Activated CD8-positive, alpha-beta memory T cell treated with anti-CD3 and anti-CD28 coated beads, Interleukin-2, amount 10 ng/mL, durations not matched to agents 7 days and 5 days (primary cell): Measurements from ENCODE around the gene MPV17L2. TPM values are rescaled to one million over a fixed set of nuclear protein-coding genes. Genes with fewer than 3 reads are reported as not detected.
"Not testable (repeated sequence)": the region's sequence is repeated elsewhere in the genome, so short reads cannot be mapped to it uniquely, and the experiment has no call there.

Experiments used
- ATAC-seq: fragments of 150-1000 bp; cut with Tn5 transposase; one replicate; pipeline ENCODE4 v1.10.0; 2021; ENCODE audit warnings: moderate library complexity
- CTCF ChIA-PET: fragments of 350-600 bp; sonication (Branson Sonifier 250); formaldehyde crosslinking; loops from one replicate; lab custom pipeline; 2021; ENCODE audit warnings: antibody characterized with exemption; lab: Charles Lee
- DNase-seq: peaks from one replicate; pipeline ENCODE4 v3.0.0-alpha.2; 2020
- H3K27ac Mint-ChIP-seq: one replicate; pipeline ENCODE4 v1.8.0; 2021; ENCODE audit warnings: mild to moderate bottlenecking, mixed read lengths
- H3K27me3 Mint-ChIP-seq: one replicate; pipeline ENCODE4 v1.8.0; 2021; ENCODE audit warnings: mixed read lengths
- H3K36me3 Mint-ChIP-seq: one replicate; pipeline ENCODE4 v1.8.0; 2021; ENCODE audit warnings: mild to moderate bottlenecking, mixed read lengths
- H3K4me1 Mint-ChIP-seq: one replicate; pipeline ENCODE4 v1.8.0; 2021; ENCODE audit warnings: mixed read lengths
- H3K4me3 Mint-ChIP-seq: one replicate; pipeline ENCODE4 v1.8.0; 2021; ENCODE audit warnings: mild to moderate bottlenecking, moderate library complexity, mixed read lengths
- H3K9me3 Mint-ChIP-seq: one replicate; pipeline ENCODE4 v1.8.0; 2022; ENCODE audit warnings: low read depth, mixed read lengths
- total RNA-seq, 2 experiments: library from RNA; stranded (reverse); gene quantifications; one replicate each; pipeline ENCODE4 v1.2.3, GENCODE V29; 2021

The MPV17L2 gene
- total RNA-seq, 2 experiments from 2014 or later, result 8.2 to 12.9 TPM

- Mint-ChIP-seq H3K9me3 (no peaks in the 10 kb centered on the region), H3K36me3 (peaks cover 7% of the 10 kb centered on the region), H3K27me3 (no peaks in the 10 kb centered on the region), H3K4me3 (no peak overlapping the region), H3K4me1 (peaks cover 25% of the 10 kb centered on the region), H3K27ac (no peak overlapping the region)
- ATAC-seq, result no peak
- CTCF ChIA-PET, result interaction anchor here (1.1 to 1.7 kb wide), 3 partner anchors 53 to 81 kb away, joined by 4 to 7 read pairs (median 4); no protein-coding TSS in a partner anchor
- no peak for DNase-seq
Observed at GRCh38 chr19:18198374-18198773, 5.4 kb downstream of the MPV17L2 start.

- peak overlapping the region; percentile 7 for H3K4me3 Mint-ChIP-seq
Observed at GRCh38 chr19:18202397-18202777, 9.4 kb downstream of the MPV17L2 start.

GRCh38 chr19:18202778-18203407, 9.9 kb downstream of the MPV17L2 start:
- H3K27me3 Mint-ChIP-seq, result no peaks in the 10 kb centered on the region
- H3K4me3 Mint-ChIP-seq, result peak overlapping the region; percentile 80
- CTCF ChIA-PET, result interaction anchor here (1.2 to 9.9 kb wide), 11 partner anchors 10 to 126 kb away, joined by 3 to 166 read pairs (median 4); partner anchors contain the start of gene MPV17L2
- no peak for ATAC-seq
- H3K27ac Mint-ChIP-seq, result peak overlapping the region; percentile 84
- no peaks in the 10 kb centered on the region for H3K9me3 Mint-ChIP-seq
- H3K36me3 Mint-ChIP-seq, result peaks cover 5% of the 10 kb centered on the region
- peaks cover 17% of the 10 kb centered on the region for H3K4me1 Mint-ChIP-seq
- peak; percentile 58 for DNase-seq

More at GRCh38 chr19:18202397-18202777, 9.4 kb downstream of the MPV17L2 start:
- Mint-ChIP-seq H3K4me1 (peaks cover 17% of the 10 kb centered on the region), H3K9me3 (no peaks in the 10 kb centered on the region), H3K27me3 (no peaks in the 10 kb centered on the region), H3K27ac (no peak overlapping the region), H3K36me3 (peaks cover 6% of the 10 kb centered on the region)
- CTCF ChIA-PET, result interaction anchor here (1.2 to 9.9 kb wide), 4 partner anchors 10 to 55 kb away, joined by 3 to 166 read pairs (median 27); partner anchors contain the start of gene MPV17L2
- no peak for DNase-seq
- ATAC-seq, result no peak

GRCh38 chr19:18203408-18203862, 10.4 kb downstream of the MPV17L2 start:
- H3K9me3 Mint-ChIP-seq, result no peaks in the 10 kb centered on the region
- peak overlapping the region; percentile 84 for H3K27ac Mint-ChIP-seq
- peaks cover 1% of the 10 kb centered on the region for H3K27me3 Mint-ChIP-seq
- ATAC-seq, result peak; percentile 0
- peak overlapping the region; percentile 80 for H3K4me3 Mint-ChIP-seq
- CTCF ChIA-PET, result interaction anchor here (0.9 to 9.9 kb wide), 15 partner anchors 11 to 226 kb away, joined by 3 to 166 read pairs (median 5); partner anchors contain the start of gene MPV17L2
- DNase-seq, result no peak
- peaks cover 17% of the 10 kb centered on the region for H3K4me1 Mint-ChIP-seq
- peaks cover 1% of the 10 kb centered on the region for H3K36me3 Mint-ChIP-seq

- Mint-ChIP-seq H3K27ac (peak within 1 kb of the TSS; percentile 91), H3K9me3 (no peaks in the 10 kb centered on the region), H3K36me3 (no peaks in the 10 kb centered on the region), H3K27me3 (peaks cover 5% of the 10 kb centered on the region), H3K4me3 (peak within 1 kb of the TSS; percentile 83), H3K4me1 (peaks cover 17% of the 10 kb centered on the region)
- DNase-seq (peak; percentile 100), ATAC-seq (peak; percentile 93)
- CTCF ChIA-PET, result interaction anchor here (0.8 to 9.9 kb wide), 19 partner anchors 11 to 716 kb away, joined by 3 to 166 read pairs (median 5); partner anchors contain the start of genes COPE, DDX49, MPV17L2 and SSBP4
Observed at GRCh38 chr19:18203863-18204393, 10.9 kb downstream of the MPV17L2 start, which contains the start of gene RAB3A. TSS of gene RAB3A (minus strand) at chr19:18204042. CDS start at chr19:18202740, 1,302 bp downstream.

- DNase-seq (no peak), ATAC-seq (peak; percentile 1)
- H3K9me3 Mint-ChIP-seq, result no peaks in the 10 kb centered on the region
- peaks cover 17% of the 10 kb centered on the region for H3K4me1 Mint-ChIP-seq
- no peaks in the 10 kb centered on the region for H3K36me3 Mint-ChIP-seq
- CTCF ChIA-PET, result interaction anchor here (0.8 to 9.9 kb wide), 18 partner anchors 10 to 715 kb away, joined by 3 to 166 read pairs (median 5); partner anchors contain the start of genes COPE, DDX49, MPV17L2 and SSBP4
- H3K27ac Mint-ChIP-seq, result peak overlapping the region; percentile 91
- H3K4me3 Mint-ChIP-seq, result peak overlapping the region; percentile 83
- peaks cover 5% of the 10 kb centered on the region for H3K27me3 Mint-ChIP-seq
Observed at GRCh38 chr19:18204394-18205199, 11.6 kb downstream of the MPV17L2 start.

- CTCF ChIA-PET, result interaction anchor here (0.9 to 9.9 kb wide), 16 partner anchors 9 to 714 kb away, joined by 3 to 166 read pairs (median 5); partner anchors contain the start of genes COPE, DDX49, MPV17L2 and SSBP4
- peak; percentile 74 for DNase-seq
- no peaks in the 10 kb centered on the region for H3K36me3 Mint-ChIP-seq
Observed at GRCh38 chr19:18205200-18205892, 12.3 kb downstream of the MPV17L2 start.

GRCh38 chr19:18206018-18206417, 13.0 kb downstream of the MPV17L2 start:
- H3K27me3 Mint-ChIP-seq, result peaks cover 7% of the 10 kb centered on the region
- ATAC-seq, result no peak
- CTCF ChIA-PET, result interaction anchor here (0.5 to 9.9 kb wide), 10 partner anchors 9 to 212 kb away, joined by 3 to 166 read pairs (median 12); partner anchors contain the start of genes MPV17L2 and SSBP4
- H3K36me3 Mint-ChIP-seq, result no peaks in the 10 kb centered on the region
- H3K27ac Mint-ChIP-seq, result no peak overlapping the region
- DNase-seq, result no peak
- H3K9me3 Mint-ChIP-seq, result no peaks in the 10 kb centered on the region
- H3K4me1 Mint-ChIP-seq, result peaks cover 17% of the 10 kb centered on the region
- H3K4me3 Mint-ChIP-seq, result no peak overlapping the region

More at GRCh38 chr19:18205200-18205892, 12.3 kb downstream of the MPV17L2 start:
- Mint-ChIP-seq H3K9me3 (no peaks in the 10 kb centered on the region), H3K4me3 (peak overlapping the region; percentile 83), H3K27me3 (peaks cover 7% of the 10 kb centered on the region), H3K4me1 (peaks cover 17% of the 10 kb centered on the region), H3K27ac (peak overlapping the region; percentile 91)
- ATAC-seq, result no peak

GRCh38 chr19:18208098-18208951, 15.3 kb downstream of the MPV17L2 start:
- Mint-ChIP-seq H3K4me3 (no peak overlapping the region), H3K27ac (no peak overlapping the region), H3K4me1 (peaks cover 6% of the 10 kb centered on the region), H3K36me3 (no peaks in the 10 kb centered on the region), H3K27me3 (peaks cover 7% of the 10 kb centered on the region), H3K9me3 (no peaks in the 10 kb centered on the region)
- ATAC-seq (no peak), DNase-seq (peak; percentile 59)
- CTCF ChIA-PET, result interaction anchor here (0.6 to 9.9 kb wide), 14 partner anchors 16 to 206 kb away, joined by 3 to 166 read pairs (median 4); partner anchors contain the start of gene IQCN

- not testable (repeated sequence) for H3K4me3 Mint-ChIP-seq, ATAC-seq, DNase-seq, H3K27me3 Mint-ChIP-seq, H3K27ac Mint-ChIP-seq, H3K4me1 Mint-ChIP-seq, H3K9me3 Mint-ChIP-seq, H3K36me3 Mint-ChIP-seq
- CTCF ChIA-PET, result interaction anchor here (1.4 to 9.9 kb wide), 7 partner anchors 22 to 202 kb away, joined by 3 to 166 read pairs (median 5); a partner anchor contains a TSS
Observed at GRCh38 chr19:18209912-18210311, 16.9 kb downstream of the MPV17L2 start.

- no peak overlapping the region for H3K27ac Mint-ChIP-seq
- no peak overlapping the region for H3K4me3 Mint-ChIP-seq
- DNase-seq, result no peak
- peaks cover 6% of the 10 kb centered on the region for H3K4me1 Mint-ChIP-seq
- no peaks in the 10 kb centered on the region for H3K36me3 Mint-ChIP-seq
- CTCF ChIA-PET, result interaction anchor here (1.9 kb wide), 1 partner anchor 40 kb away, joined by 6 read pairs; no protein-coding TSS in a partner anchor
- H3K27me3 Mint-ChIP-seq, result peaks cover 7% of the 10 kb centered on the region
- ATAC-seq, result no peak
- no peaks in the 10 kb centered on the region for H3K9me3 Mint-ChIP-seq
Observed at GRCh38 chr19:18211683-18212082, 18.7 kb downstream of the MPV17L2 start.
